Measurements from ENCODE around the gene RBM39. TPM values are rescaled to one million over a fixed set of nuclear protein-coding genes. Genes with fewer than 3 reads are reported as not detected.

Gene RBM39
- total and polyA plus RNA-seq, 2 of the 13 experiments (the other 11 are each of a cell fraction or from before 2014, with no cell fraction given): 788 to 920 TPM

- TF ChIP-seq KIAA2018 (CRISPR knock-in tag; IDR thresholded peaks at IDR 0.05; ENCODE audit: borderline replicate concordance): no peak
- no peak for TF ChIP-seq NR2F1 (CRISPR knock-in tag; IDR thresholded peaks at IDR 0.05)
- TF ChIP-seq BHLHE40 (IDR thresholded peaks at IDR 0.05; ENCODE audit: low read length): no peak
- TF ChIP-seq POLR2AphosphoS2 (IDR thresholded peaks at IDR 0.05; ENCODE audit: low read depth, low read length): 0 out of 2 replicates have a peak, but pooled peaks have one; percentile 60
- TF ChIP-seq ARNTL (CRISPR knock-in tag; IDR thresholded peaks at IDR 0.05): no peak
- no peak for TF ChIP-seq GATAD2A (CRISPR knock-in tag; IDR thresholded peaks at IDR 0.05)
- no peak for TF ChIP-seq ZBTB1 (CRISPR knock-in tag; IDR thresholded peaks at IDR 0.05; ENCODE audit: borderline replicate concordance)
- no peak for TF ChIP-seq ZNF205 (CRISPR knock-in tag; IDR thresholded peaks at IDR 0.05)
- no peak for TF ChIP-seq MAFG (CRISPR knock-in tag; IDR thresholded peaks at IDR 0.05)
- TF ChIP-seq ZNF841 (CRISPR knock-in tag; IDR thresholded peaks at IDR 0.05; ENCODE audit: borderline replicate concordance): no peak
- TF ChIP-seq THAP8 (CRISPR knock-in tag; IDR thresholded peaks at IDR 0.05; ENCODE audit: borderline replicate concordance): no peak
- no peak for TF ChIP-seq SRY (CRISPR knock-in tag; IDR thresholded peaks at IDR 0.05)
- TF ChIP-seq ZNF619 (CRISPR knock-in tag; IDR thresholded peaks at IDR 0.05): no peak
- TF ChIP-seq MXI1 (IDR thresholded peaks at IDR 0.05; ENCODE audit: borderline replicate concordance, low read depth, low read length): no peak
- TF ChIP-seq ZKSCAN1 (IDR thresholded peaks at IDR 0.05; ENCODE audit: low read length): no peak
- TF ChIP-seq NFKB2 (CRISPR knock-in tag; IDR thresholded peaks at IDR 0.05; ENCODE audit: borderline replicate concordance): no peak
- no peak for TF ChIP-seq MYNN (CRISPR knock-in tag; IDR thresholded peaks at IDR 0.05; ENCODE audit: low read depth)
- TF ChIP-seq ZNF746 (CRISPR knock-in tag; IDR thresholded peaks at IDR 0.05): no peak
- no peak for TF ChIP-seq ZNF543 (CRISPR knock-in tag; IDR thresholded peaks at IDR 0.05)
- no peak for TF ChIP-seq ZNF567 (CRISPR knock-in tag; IDR thresholded peaks at IDR 0.05; ENCODE audit: borderline replicate concordance)
- no peak for TF ChIP-seq PCBP1 (IDR thresholded peaks at IDR 0.05; ENCODE audit: borderline replicate concordance, low read depth, low read length)
These were observed 33.6 kb downstream of the RBM39 start (continued) for GRCh38 chr20:35708502-35708901.
